Measurements from ENCODE around the gene ERCC2.

DNA sequence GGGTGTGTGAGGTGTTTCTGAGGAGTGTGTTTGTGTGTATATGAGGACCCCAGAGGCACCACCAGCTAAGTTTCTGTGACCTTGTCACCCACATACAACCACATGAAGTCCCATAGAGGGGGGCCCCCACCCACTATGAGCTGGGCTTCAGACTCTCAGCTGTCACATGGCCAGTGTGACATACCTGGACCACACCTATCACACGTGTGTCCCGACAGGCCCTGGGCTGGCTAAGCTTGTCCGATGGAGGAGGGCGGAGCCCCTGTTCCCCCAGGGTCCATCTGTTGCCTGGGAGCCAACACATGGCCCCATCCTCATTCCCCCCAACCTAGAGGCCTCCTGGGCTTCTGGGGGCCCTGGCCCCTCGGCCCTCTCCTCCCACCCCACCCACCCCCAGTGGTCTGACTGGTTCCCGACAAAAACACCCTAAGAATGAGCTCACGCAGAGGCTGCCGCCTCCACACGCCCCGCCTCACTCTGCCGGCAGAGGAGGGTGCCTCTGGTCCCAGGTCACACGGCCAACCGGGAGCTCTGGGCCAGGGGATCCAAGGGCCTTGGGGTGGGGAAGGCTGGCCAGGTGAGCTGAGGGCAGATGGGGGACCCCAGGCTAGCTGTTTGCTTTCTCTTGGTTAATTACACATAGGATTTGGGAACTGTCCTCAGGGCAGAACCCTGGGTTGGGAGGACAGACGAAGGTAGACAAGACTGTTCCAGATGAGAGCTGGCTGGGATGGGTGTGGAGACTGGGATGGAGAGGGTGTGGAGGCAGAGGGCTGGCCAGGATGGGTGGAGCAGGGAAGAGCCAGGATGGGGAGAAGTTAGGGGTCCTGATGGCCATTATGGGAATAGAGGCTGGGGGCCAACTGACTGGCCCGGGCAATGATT lies 25.5 kb downstream of the ERCC2 start:
- TF ChIP-seq TAF1 (conservative IDR thresholded peaks at IDR 0.05) (no peak), EGR1 (IDR thresholded peaks at IDR 0.05; ENCODE audit: low read depth in 2 of 2) (no peak), FOXA1 (IDR thresholded peaks at IDR 0.05) (no peak)
- TF ChIP-seq, protein P1, sequence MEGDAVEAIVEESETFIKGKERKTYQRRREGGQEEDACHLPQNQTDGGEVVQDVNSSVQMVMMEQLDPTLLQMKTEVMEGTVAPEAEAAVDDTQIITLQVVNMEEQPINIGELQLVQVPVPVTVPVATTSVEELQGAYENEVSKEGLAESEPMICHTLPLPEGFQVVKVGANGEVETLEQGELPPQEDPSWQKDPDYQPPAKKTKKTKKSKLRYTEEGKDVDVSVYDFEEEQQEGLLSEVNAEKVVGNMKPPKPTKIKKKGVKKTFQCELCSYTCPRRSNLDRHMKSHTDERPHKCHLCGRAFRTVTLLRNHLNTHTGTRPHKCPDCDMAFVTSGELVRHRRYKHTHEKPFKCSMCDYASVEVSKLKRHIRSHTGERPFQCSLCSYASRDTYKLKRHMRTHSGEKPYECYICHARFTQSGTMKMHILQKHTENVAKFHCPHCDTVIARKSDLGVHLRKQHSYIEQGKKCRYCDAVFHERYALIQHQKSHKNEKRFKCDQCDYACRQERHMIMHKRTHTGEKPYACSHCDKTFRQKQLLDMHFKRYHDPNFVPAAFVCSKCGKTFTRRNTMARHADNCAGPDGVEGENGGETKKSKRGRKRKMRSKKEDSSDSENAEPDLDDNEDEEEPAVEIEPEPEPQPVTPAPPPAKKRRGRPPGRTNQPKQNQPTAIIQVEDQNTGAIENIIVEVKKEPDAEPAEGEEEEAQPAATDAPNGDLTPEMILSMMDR (IDR thresholded peaks at IDR 0.05; ENCODE audit: low read depth, low read length, missing input control), result no peak
- TF ChIP-seq, protein P2, sequence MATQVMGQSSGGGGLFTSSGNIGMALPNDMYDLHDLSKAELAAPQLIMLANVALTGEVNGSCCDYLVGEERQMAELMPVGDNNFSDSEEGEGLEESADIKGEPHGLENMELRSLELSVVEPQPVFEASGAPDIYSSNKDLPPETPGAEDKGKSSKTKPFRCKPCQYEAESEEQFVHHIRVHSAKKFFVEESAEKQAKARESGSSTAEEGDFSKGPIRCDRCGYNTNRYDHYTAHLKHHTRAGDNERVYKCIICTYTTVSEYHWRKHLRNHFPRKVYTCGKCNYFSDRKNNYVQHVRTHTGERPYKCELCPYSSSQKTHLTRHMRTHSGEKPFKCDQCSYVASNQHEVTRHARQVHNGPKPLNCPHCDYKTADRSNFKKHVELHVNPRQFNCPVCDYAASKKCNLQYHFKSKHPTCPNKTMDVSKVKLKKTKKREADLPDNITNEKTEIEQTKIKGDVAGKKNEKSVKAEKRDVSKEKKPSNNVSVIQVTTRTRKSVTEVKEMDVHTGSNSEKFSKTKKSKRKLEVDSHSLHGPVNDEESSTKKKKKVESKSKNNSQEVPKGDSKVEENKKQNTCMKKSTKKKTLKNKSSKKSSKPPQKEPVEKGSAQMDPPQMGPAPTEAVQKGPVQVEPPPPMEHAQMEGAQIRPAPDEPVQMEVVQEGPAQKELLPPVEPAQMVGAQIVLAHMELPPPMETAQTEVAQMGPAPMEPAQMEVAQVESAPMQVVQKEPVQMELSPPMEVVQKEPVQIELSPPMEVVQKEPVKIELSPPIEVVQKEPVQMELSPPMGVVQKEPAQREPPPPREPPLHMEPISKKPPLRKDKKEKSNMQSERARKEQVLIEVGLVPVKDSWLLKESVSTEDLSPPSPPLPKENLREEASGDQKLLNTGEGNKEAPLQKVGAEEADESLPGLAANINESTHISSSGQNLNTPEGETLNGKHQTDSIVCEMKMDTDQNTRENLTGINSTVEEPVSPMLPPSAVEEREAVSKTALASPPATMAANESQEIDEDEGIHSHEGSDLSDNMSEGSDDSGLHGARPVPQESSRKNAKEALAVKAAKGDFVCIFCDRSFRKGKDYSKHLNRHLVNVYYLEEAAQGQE (IDR thresholded peaks at IDR 0.05), result no peak
- TF ChIP-seq, protein P3, sequence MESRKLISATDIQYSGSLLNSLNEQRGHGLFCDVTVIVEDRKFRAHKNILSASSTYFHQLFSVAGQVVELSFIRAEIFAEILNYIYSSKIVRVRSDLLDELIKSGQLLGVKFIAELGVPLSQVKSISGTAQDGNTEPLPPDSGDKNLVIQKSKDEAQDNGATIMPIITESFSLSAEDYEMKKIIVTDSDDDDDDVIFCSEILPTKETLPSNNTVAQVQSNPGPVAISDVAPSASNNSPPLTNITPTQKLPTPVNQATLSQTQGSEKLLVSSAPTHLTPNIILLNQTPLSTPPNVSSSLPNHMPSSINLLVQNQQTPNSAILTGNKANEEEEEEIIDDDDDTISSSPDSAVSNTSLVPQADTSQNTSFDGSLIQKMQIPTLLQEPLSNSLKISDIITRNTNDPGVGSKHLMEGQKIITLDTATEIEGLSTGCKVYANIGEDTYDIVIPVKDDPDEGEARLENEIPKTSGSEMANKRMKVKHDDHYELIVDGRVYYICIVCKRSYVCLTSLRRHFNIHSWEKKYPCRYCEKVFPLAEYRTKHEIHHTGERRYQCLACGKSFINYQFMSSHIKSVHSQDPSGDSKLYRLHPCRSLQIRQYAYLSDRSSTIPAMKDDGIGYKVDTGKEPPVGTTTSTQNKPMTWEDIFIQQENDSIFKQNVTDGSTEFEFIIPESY (IDR thresholded peaks at IDR 0.05), result no peak

Measured in liver (tissue), 3 donors.